Aorta (tissue), 5 donors: ENCODE results near the gene PTPN21. TPM values are rescaled to one million over a fixed set of nuclear protein-coding genes. Genes with fewer than 3 reads are reported as not detected.

ENCODE experiments used
- ATAC-seq: fragments of 200-7000 bp; cut with Tn5 transposase; one replicate; pipeline ENCODE4 v1.9.1; 2022; ENCODE audit warnings: moderate library complexity; ENCODE audit not compliant: low FRiP score
- DNase-seq, 2 donors: peaks; one replicate each; pipeline ENCODE4 v3.0.0-alpha.2; 2020
- H3K27ac ChIP-seq, 2 donors: one replicate each; pipeline ENCODE4 v1.5.1; 2013; ENCODE audit warnings: low read length in 2 of 2, mild to moderate bottlenecking in 2 of 2, moderate library complexity in 2 of 2, control low read depth in 1 of 2, inconsistent platforms in 1 of 2, low read depth in 1 of 2
- H3K27me3 ChIP-seq, 2 donors: one replicate each; pipeline ENCODE4 v1.6.1; 2013; ENCODE audit warnings: control low read depth in 1 of 2, low read length in 1 of 2, mild to moderate bottlenecking in 1 of 2, moderate library complexity in 1 of 2; ENCODE audit not compliant: insufficient read depth in 2 of 2, control insufficient read depth in 1 of 2
- H3K36me3 ChIP-seq, 2 donors: one replicate each; pipeline ENCODE4 v1.6.1; 2013; ENCODE audit warnings: control low read depth in 1 of 2, low read length in 1 of 2, mild to moderate bottlenecking in 1 of 2; ENCODE audit not compliant: insufficient read depth in 2 of 2, control insufficient read depth in 1 of 2
- H3K4me1 ChIP-seq, 2 donors: one replicate each; pipeline ENCODE4 v1.6.1; 2013; ENCODE audit warnings: low read length in 2 of 2, control low read depth in 1 of 2, mild to moderate bottlenecking in 1 of 2, moderate library complexity in 1 of 2; ENCODE audit not compliant: insufficient read depth in 2 of 2, control insufficient read depth in 1 of 2
- H3K4me3 ChIP-seq, 2 donors: one replicate each; pipeline ENCODE4 v1.5.1; 2013; ENCODE audit warnings: low read length in 2 of 2, control low read depth in 1 of 2, mild to moderate bottlenecking in 1 of 2
- H3K9me3 ChIP-seq: one replicate; pipeline ENCODE4 v1.6.1; 2013; ENCODE audit warnings: mild to moderate bottlenecking, low read length; ENCODE audit not compliant: control insufficient read depth
- WGBS, 2 donors: extraction: QIAGEN DNeasy Blood & Tissue Kit; methylation state at CpG; one replicate each; pipeline ENCODE4 v1.1.7; 2013; 5-methylcytosine and 5-hydroxymethylcytosine counted together
- intact Hi-C, 2 donors: fragments of 100-400 bp; cut with DNase I; formaldehyde crosslinking; loops; one replicate each; pipeline versions ENCODE4 v1.14.2 to v1.15.0; 2022
- polyA plus RNA-seq, 2 donors: library from polyadenylated mRNA; stranded (reverse); fragments of 200-250 nt; gene quantifications; one replicate each; pipeline ENCODE4 v1.2.3, GENCODE V29; 2013
- total RNA-seq, 2 donors: library from RNA; stranded (reverse); fragmentation: NEBNext Ultra II Directional; extraction: Animal tissue kit (Norgen Biotek cat#: 25700); gene quantifications; one replicate each; pipeline ENCODE4 v1.2.1, GENCODE V29; 2021
- donor health status: healthy with polysubstance abuse.
- donor health status: Bipolar disorder and iron deficiency.
- donor health status: DM: no; HTN: no; CAD: no.
- donor health status: DM: no; HTN: no; CAD: no.
- donor health status: DM: yes; HTN: yes; CAD: no.

PTPN21 gene
- total and polyA plus RNA-seq, 4 donors: 15.6 to 53.7 (median 36.1) TPM

- Histone ChIP-seq H3K4me1 (no peaks in the 10 kb centered on the region), H3K4me3 (no peak overlapping the region), H3K27me3 (peaks cover 0 to 2% of the 10 kb centered on the region in 2 donors), H3K9me3 (peaks cover 1% of the 10 kb centered on the region), H3K36me3 (peaks cover 0 to 4% of the 10 kb centered on the region in 2 donors), H3K27ac (no peak overlapping the region)
- DNase-seq: no peak
- no peak for ATAC-seq
- intact Hi-C loops: no loop called here
- WGBS, 2 donors: 89 to 93% methylated on average over 3 of the region's 3 CpGs
Observed at GRCh38 chr14:88420187-88420586, 134.6 kb downstream of the PTPN21 start.

DNA sequence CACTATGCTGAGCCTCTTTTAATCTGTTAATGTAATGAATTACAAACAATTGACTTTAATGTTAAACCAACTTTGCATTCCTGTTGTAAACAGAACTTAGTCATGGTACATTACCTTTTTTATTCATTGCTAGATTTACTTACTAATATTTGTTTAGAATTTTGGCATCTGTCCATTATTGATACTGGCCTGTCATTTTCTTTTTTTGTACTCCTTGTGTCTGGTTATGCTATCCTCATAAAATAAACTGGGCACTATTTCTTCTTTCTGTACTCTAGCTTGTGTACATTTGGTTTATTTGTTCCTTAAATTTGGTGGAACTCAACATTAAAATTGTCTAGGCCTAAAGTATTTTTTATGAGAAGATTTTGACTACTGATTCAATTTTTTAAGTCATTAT lies 137.2 kb downstream of the PTPN21 start:
- H3K4me3 ChIP-seq: no peak overlapping the region

More for the DNA sequence above, 137.2 kb downstream of the PTPN21 start:
- Histone ChIP-seq H3K27me3 (peaks cover 0 to 2% of the 10 kb centered on the region in 2 donors), H3K36me3 (peaks cover 0 to 4% of the 10 kb centered on the region in 2 donors), H3K27ac (no peak overlapping the region), H3K9me3 (peaks cover 1% of the 10 kb centered on the region), H3K4me1 (no peaks in the 10 kb centered on the region)
- ATAC-seq (no peak), DNase-seq (no peak)
- intact Hi-C loops: no loop called here

Other genes starting within 250 kb of the PTPN21 start
- gene KCNK10, start 231.7 kb downstream of the PTPN21 start, total RNA-seq: not detected
- gene KCNK10, start 231.7 kb downstream of the PTPN21 start, polyA plus RNA-seq: not detected
- gene SPATA7, start 169.3 kb downstream of the PTPN21 start, total RNA-seq: 10 to 100 TPM in 1 of 2 donors, 1 to 10 TPM in 1; 7.1 to 17.7 TPM
- gene SPATA7, start 169.3 kb downstream of the PTPN21 start, polyA plus RNA-seq: 10 to 100 TPM in 1 of 2 donors, 1 to 10 TPM in 1; 5.5 to 14.7 TPM
- gene ZC3H14, start 8.0 kb upstream of the PTPN21 start, total RNA-seq: 10 to 100 TPM; 46.7 to 55.1 TPM
- 10 to 100 TPM; 16.0 to 35.9 TPM for gene ZC3H14, start 8.0 kb upstream of the PTPN21 start, polyA plus RNA-seq
- 1 to 10 TPM in 1 of 2 donors, under 1 TPM in 1; 0.39 to 1.6 TPM for gene EML5, start 237.9 kb upstream of the PTPN21 start, total RNA-seq
- gene EML5, start 237.9 kb upstream of the PTPN21 start, polyA plus RNA-seq: under 1 TPM; 0.18 to 0.63 TPM